OCI-LY3 (cell line): ENCODE data around the gene PDE9A.

Experiments used
- H2AFZ ChIP-seq: fragments of 200-600, 300-600 bp; shearing (Covaris generic); 2 replicates; pipeline ENCODE4 v1.6.0; 2014; ENCODE audit warnings: antibody characterized with exemption, low read depth, low read length
- H3K27ac ChIP-seq: fragments of 200-600, 300-600 bp; sonication (generic); 2 replicates; pipeline ENCODE4 v1.5.1; 2014; ENCODE audit warnings: mild to moderate bottlenecking, low read length, moderate library complexity, mixed read lengths
- H3K27me3 ChIP-seq: fragments of 200-600, 300-600 bp; sonication (generic); 2 replicates; pipeline ENCODE4 v1.6.1; 2014; ENCODE audit warnings: low read depth, low read length, mixed read lengths
- H3K36me3 ChIP-seq: fragments of 200-600, 300-600 bp; sonication (generic); replicated peaks from 2 replicates; pipeline ENCODE3; 2014; ENCODE audit warnings: low read depth, low read length, mixed read lengths
- H3K4me1 ChIP-seq: fragments of 300-600, 200-600 bp; sonication (generic); 2 replicates; pipeline ENCODE4 v1.6.1; 2014; ENCODE audit warnings: low read length, mixed read lengths
- H3K4me2 ChIP-seq: fragments of 200-600, 300-600 bp; sonication (generic); 2 replicates; pipeline ENCODE4 v1.6.1; 2014; ENCODE audit warnings: low read length, mixed read lengths
- H3K4me3 ChIP-seq: fragments of 300-600, 200-600 bp; sonication (generic); 2 replicates; pipeline ENCODE4 v1.5.1; 2014; ENCODE audit warnings: antibody characterized with exemption, mild to moderate bottlenecking, low read length, moderate library complexity
- H3K79me2 ChIP-seq: fragments of 300-600, 200-600 bp; shearing (Covaris generic); 2 replicates; pipeline ENCODE4 v1.6.1; 2014; ENCODE audit warnings: mild to moderate bottlenecking, low read length, mixed read lengths
- H3K9ac ChIP-seq: fragments of 300-600, 200-600 bp; shearing (Covaris generic); 2 replicates; pipeline ENCODE4 v1.6.0; 2014; ENCODE audit warnings: mild to moderate bottlenecking, low read length, moderate library complexity
- H3K9me3 ChIP-seq: fragments of 200-600, 300-600 bp; shearing (Covaris generic); 2 replicates; pipeline ENCODE4 v1.6.1; 2014; ENCODE audit warnings: low read length, mixed read lengths; ENCODE audit not compliant: insufficient read depth
- H4K20me1 ChIP-seq: fragments of 200-600, 300-600 bp; sonication (generic); 2 replicates; pipeline ENCODE4 v1.6.1; 2016; ENCODE audit warnings: low read length, mixed read lengths; ENCODE audit not compliant: insufficient read depth
- EZH2phosphoT487 ChIP-seq: fragments of 200-600 bp; shearing (Covaris generic); IDR thresholded peaks from 2 replicates; pipeline ENCODE4 v1.6.1; 2018; ENCODE audit warnings: antibody characterized with exemption, mixed run types, low read depth
- TF ChIP-seq, protein P1 (sequence below): fragments of 200-600, 300-600 bp; sonication (generic); IDR thresholded peaks from 2 replicates; pipeline ENCODE4 v1.5.1; 2014; ENCODE audit warnings: antibody characterized with exemption, low read length, low read depth

The PDE9A gene

GRCh38 chr21:42672699-42673458 is 19.5 kb downstream of the PDE9A start:
- no peaks in the 10 kb centered on the region for H4K20me1 ChIP-seq
- no peak overlapping the region for H3K4me2 ChIP-seq
- H3K9ac ChIP-seq = no peak overlapping the region
- no peaks in the 10 kb centered on the region for H3K79me2 ChIP-seq
- no peak overlapping the region for H3K4me3 ChIP-seq
- no peaks in the 10 kb centered on the region for H3K9me3 ChIP-seq
- no peaks in the 10 kb centered on the region for H3K36me3 ChIP-seq
- no peak for TF ChIP-seq EZH2phosphoT487
- TF ChIP-seq, protein P1, sequence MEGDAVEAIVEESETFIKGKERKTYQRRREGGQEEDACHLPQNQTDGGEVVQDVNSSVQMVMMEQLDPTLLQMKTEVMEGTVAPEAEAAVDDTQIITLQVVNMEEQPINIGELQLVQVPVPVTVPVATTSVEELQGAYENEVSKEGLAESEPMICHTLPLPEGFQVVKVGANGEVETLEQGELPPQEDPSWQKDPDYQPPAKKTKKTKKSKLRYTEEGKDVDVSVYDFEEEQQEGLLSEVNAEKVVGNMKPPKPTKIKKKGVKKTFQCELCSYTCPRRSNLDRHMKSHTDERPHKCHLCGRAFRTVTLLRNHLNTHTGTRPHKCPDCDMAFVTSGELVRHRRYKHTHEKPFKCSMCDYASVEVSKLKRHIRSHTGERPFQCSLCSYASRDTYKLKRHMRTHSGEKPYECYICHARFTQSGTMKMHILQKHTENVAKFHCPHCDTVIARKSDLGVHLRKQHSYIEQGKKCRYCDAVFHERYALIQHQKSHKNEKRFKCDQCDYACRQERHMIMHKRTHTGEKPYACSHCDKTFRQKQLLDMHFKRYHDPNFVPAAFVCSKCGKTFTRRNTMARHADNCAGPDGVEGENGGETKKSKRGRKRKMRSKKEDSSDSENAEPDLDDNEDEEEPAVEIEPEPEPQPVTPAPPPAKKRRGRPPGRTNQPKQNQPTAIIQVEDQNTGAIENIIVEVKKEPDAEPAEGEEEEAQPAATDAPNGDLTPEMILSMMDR = no peak
- peaks cover 3% of the 10 kb centered on the region; the same call in 1 of the 2 replicates for H3K27me3 ChIP-seq
- H2AFZ ChIP-seq = no peak overlapping the region
- no peak overlapping the region for H3K27ac ChIP-seq
- no peaks in the 10 kb centered on the region for H3K4me1 ChIP-seq

GRCh38 chr21:42673633-42674328 is 20.4 kb downstream of the PDE9A start:
- H3K4me2 ChIP-seq = no peak overlapping the region
- no peaks in the 10 kb centered on the region for H3K4me1 ChIP-seq
- no peaks in the 10 kb centered on the region for H3K36me3 ChIP-seq
- no peaks in the 10 kb centered on the region for H4K20me1 ChIP-seq
- H3K79me2 ChIP-seq = no peaks in the 10 kb centered on the region
- no peak overlapping the region for H3K27ac ChIP-seq
- peaks cover 3% of the 10 kb centered on the region; the same call in 1 of the 2 replicates for H3K27me3 ChIP-seq
- no peak for TF ChIP-seq EZH2phosphoT487
- TF ChIP-seq, protein P1 = no peak
- no peak overlapping the region for H2AFZ ChIP-seq
- H3K9me3 ChIP-seq = no peaks in the 10 kb centered on the region
- H3K9ac ChIP-seq = no peak overlapping the region
- no peak overlapping the region for H3K4me3 ChIP-seq

DNA sequence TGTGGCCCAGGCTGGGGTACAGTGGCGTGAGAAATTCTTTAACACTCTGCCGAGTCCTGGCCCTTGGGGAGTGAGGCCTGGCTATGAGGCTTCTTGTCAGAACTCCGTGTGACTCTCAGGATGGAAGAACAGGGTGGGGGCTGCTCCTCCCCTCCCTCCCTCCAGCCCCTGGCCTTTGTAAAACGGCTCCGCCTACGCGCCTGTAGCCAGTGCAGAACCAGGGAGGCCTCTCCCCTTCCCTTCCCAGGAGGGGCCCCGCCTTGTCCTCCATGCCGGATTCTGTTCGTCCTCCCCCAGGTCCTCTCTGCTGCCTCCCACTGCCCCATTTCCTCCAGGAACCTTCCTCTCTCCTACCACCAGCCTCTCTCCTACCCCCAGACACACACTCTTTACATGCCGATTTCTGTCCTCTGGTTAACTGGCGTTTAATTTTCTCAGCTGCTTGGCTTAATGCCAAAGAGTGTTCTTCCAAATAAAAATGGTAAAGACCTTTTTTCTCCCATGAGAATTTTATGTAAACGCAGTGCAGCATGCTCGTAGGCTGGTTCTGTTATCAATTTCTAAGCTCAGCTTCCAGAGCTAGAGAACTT is 21.0 kb downstream of the PDE9A start:
- Histone ChIP-seq H3K4me2 (no peak overlapping the region), H3K36me3 (no peaks in the 10 kb centered on the region), H3K9me3 (no peaks in the 10 kb centered on the region), H4K20me1 (no peaks in the 10 kb centered on the region), H2AFZ (no peak overlapping the region), H3K27me3 (peaks cover 3% of the 10 kb centered on the region; the same call in 1 of the 2 replicates), H3K9ac (no peak overlapping the region), H3K4me1 (no peaks in the 10 kb centered on the region), H3K79me2 (no peaks in the 10 kb centered on the region), H3K27ac (no peak overlapping the region), H3K4me3 (no peak overlapping the region)
- no peak for TF ChIP-seq EZH2phosphoT487
- TF ChIP-seq, protein P1 = no peak

DNA sequence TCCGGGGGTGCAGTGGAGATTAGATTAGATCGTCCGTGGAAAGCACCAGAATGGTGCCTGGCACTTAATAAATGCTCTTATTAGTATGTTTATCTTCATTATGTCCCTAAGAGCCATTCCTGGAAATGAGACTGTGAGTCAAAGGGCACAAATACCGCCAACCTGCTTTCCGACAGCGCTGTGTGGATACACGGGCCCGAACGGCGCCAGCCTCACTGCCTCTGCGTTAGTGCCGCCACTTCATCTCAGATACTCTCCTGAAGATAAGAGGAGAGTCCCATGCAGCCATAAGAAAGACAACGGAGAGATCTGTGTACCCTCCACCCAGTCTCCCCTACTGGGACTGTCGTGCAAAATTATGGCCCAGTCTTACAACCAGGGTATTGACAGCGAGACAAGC is 22.0 kb downstream of the PDE9A start:
- peaks cover 3% of the 10 kb centered on the region; the same call in 1 of the 2 replicates for H3K27me3 ChIP-seq
- H2AFZ ChIP-seq = no peak overlapping the region
- H3K4me1 ChIP-seq = no peaks in the 10 kb centered on the region
- H3K4me2 ChIP-seq = no peak overlapping the region
- no peaks in the 10 kb centered on the region for H3K9me3 ChIP-seq
- H3K79me2 ChIP-seq = no peaks in the 10 kb centered on the region
- H4K20me1 ChIP-seq = no peaks in the 10 kb centered on the region
- no peak for TF ChIP-seq EZH2phosphoT487
- TF ChIP-seq, protein P1 = no peak
- H3K27ac ChIP-seq = no peak overlapping the region
- H3K4me3 ChIP-seq = no peak overlapping the region
- H3K9ac ChIP-seq = no peak overlapping the region
- no peaks in the 10 kb centered on the region for H3K36me3 ChIP-seq
